HCT116 (cell line): ENCODE results near the gene PTPRA. TPM values are rescaled to one million over a fixed set of nuclear protein-coding genes. Genes with fewer than 3 reads are reported as not detected.

Source experiments
- ATAC-seq: fragments of 200-7000 bp; cut with Tn5 transposase; 2 replicates; pipeline ENCODE4 v1.9.1; 2020; ENCODE audit warnings: mild to moderate bottlenecking, moderate library complexity
- BruUV-seq: library from RNA; stranded (reverse); fragments of 400-500 nt; replicated peaks from 2 replicates; lab custom pipeline; 2021; lab: Mats Ljungman, UMichigan
- CTCF ChIA-PET: fragments of 300-600 bp; sonication (Branson Sonifier 250); formaldehyde crosslinking; loops from one replicate; lab custom pipeline; 2021; ENCODE audit warnings: antibody characterized with exemption; lab: Charles Lee
- POLR2A ChIA-PET: fragments of 300-600, 350-600 bp; sonication (Branson Sonifier 250); formaldehyde crosslinking; loops from one replicate; lab custom pipeline; 2021; ENCODE audit warnings: antibody characterized with exemption; lab: Charles Lee
- RAD21 ChIA-PET, 2 experiments: fragments of 300-600 bp; sonication (Branson Sonifier 250); formaldehyde crosslinking; loops; one replicate each; lab custom pipeline; 2023; ENCODE audit warnings: low total read pairs in 2 of 2; ENCODE audit not compliant: uncharacterized antibody in 2 of 2, unreplicated experiment in 2 of 2, low non-redundant PET in 1 of 2; lab: Charles Lee
- DNase-seq: peaks from one replicate; pipeline ENCODE4 v3.0.0-alpha.2; 2010; ENCODE audit warnings: low read depth, low spot score
- H2AFZ ChIP-seq: fragments of 200-600 bp; shearing (Covaris generic), sonication (generic); 2 replicates; pipeline ENCODE4 v1.6.1; 2017; ENCODE audit warnings: low read depth, mixed run types, mixed read lengths, antibody characterized with exemption, low read length; ENCODE audit not compliant: poor library complexity, severe bottlenecking
- H3K27ac ChIP-seq: 2 replicates; pipeline ENCODE4 v1.5.1; 2012; ENCODE audit warnings: low read depth, low read length
- H3K27me3 ChIP-seq: fragments of 200-600 bp; sonication (generic); 2 replicates; pipeline ENCODE4 v1.6.1; 2016; ENCODE audit warnings: mixed run types, low read length, mixed read lengths; ENCODE audit not compliant: insufficient read depth
- H3K36me3 ChIP-seq, 2 experiments: fragments of 200-500 bp in 1 of 2; fragments of 200-600 bp in 1 of 2; sonication (Bioruptor generic) in 1 of 2; sonication (generic) in 1 of 2; 2 replicates each; pipeline versions ENCODE4 v1.5.1 to v1.6.1; 2014 to 2016; ENCODE audit warnings: low read length in 2 of 2, inconsistent platforms in 1 of 2, mixed read lengths in 1 of 2, mixed run types in 1 of 2; ENCODE audit not compliant: insufficient read depth in 2 of 2, control insufficient read depth in 1 of 2
- H3K4me1 ChIP-seq, 2 experiments: fragments of 200-600 bp in 1 of 2; sonication (generic) in 1 of 2; 2 replicates each; pipeline versions ENCODE4 v1.5.1 to v1.6.1; 2012 to 2017; ENCODE audit warnings: low read length in 2 of 2, inconsistent platforms in 1 of 2, mild to moderate bottlenecking in 1 of 2, mixed read lengths in 1 of 2, mixed run types in 1 of 2, moderate library complexity in 1 of 2; ENCODE audit not compliant: insufficient read depth in 2 of 2, control insufficient read depth in 1 of 2
- H3K4me2 ChIP-seq: fragments of 200-600 bp; sonication (generic); 2 replicates; pipeline ENCODE4 v1.6.1; 2017; ENCODE audit warnings: mixed run types, low read length, mixed read lengths
- H3K4me3 ChIP-seq, 2 experiments: fragments of 200-600 bp in 1 of 2; sonication (generic) in 1 of 2; replicated peaks in 1 of 2; 2 replicates each; pipeline ENCODE4 v1.5.1; 2011 to 2016; ENCODE audit warnings: low read length in 2 of 2, control low read depth in 1 of 2, low read depth in 1 of 2, mild to moderate bottlenecking in 1 of 2, mixed read lengths in 1 of 2, mixed run types in 1 of 2
- H3K79me2 ChIP-seq: fragments of 200-600 bp; sonication (generic); 2 replicates; pipeline ENCODE4 v1.6.1; 2017; ENCODE audit warnings: mild to moderate bottlenecking, mixed run types, low read length, moderate library complexity, mixed read lengths; ENCODE audit not compliant: insufficient read depth
- H3K9ac ChIP-seq: fragments of 200-600 bp; sonication (generic); 2 replicates; pipeline ENCODE4 v1.6.1; 2016; ENCODE audit warnings: low read length, mixed read lengths
- H3K9me2 ChIP-seq: fragments of 200-600 bp; sonication (generic), shearing (Covaris generic); 2 replicates; pipeline ENCODE4 v1.6.1; 2017; ENCODE audit warnings: mixed run types, mild to moderate bottlenecking, moderate library complexity; ENCODE audit not compliant: insufficient read depth
- H3K9me3 ChIP-seq, 2 experiments: fragments of 200-500 bp in 1 of 2; fragments of 200-600 bp in 1 of 2; sonication (Bioruptor generic) in 1 of 2; sonication (generic) in 1 of 2; 2 replicates each; pipeline ENCODE4 v1.6.1; 2014 to 2017; ENCODE audit warnings: low read length in 2 of 2, mixed read lengths in 2 of 2, inconsistent platforms in 1 of 2, low read depth in 1 of 2, mild to moderate bottlenecking in 1 of 2, mixed run types in 1 of 2, moderate library complexity in 1 of 2; ENCODE audit not compliant: control insufficient read depth in 1 of 2, insufficient read depth in 1 of 2
- H4K20me1 ChIP-seq: fragments of 200-600 bp; sonication (generic), shearing (Covaris generic); 2 replicates; pipeline ENCODE4 v1.6.1; 2017; ENCODE audit warnings: mixed run types, mild to moderate bottlenecking, moderate library complexity; ENCODE audit not compliant: insufficient read depth
- ATF3 ChIP-seq: IDR thresholded peaks from 2 replicates; pipeline ENCODE4 v1.6.1; 2012
- CEBPB ChIP-seq: IDR thresholded peaks from 2 replicates; pipeline ENCODE4 v1.6.1; 2012; ENCODE audit warnings: low read depth
- EGR1 ChIP-seq: IDR thresholded peaks from 2 replicates; pipeline ENCODE4 v1.6.1; 2012; ENCODE audit warnings: low read depth
- JUND ChIP-seq: IDR thresholded peaks from 2 replicates; pipeline ENCODE4 v1.6.1; 2012
- MAX ChIP-seq: IDR thresholded peaks from 2 replicates; pipeline ENCODE4 v1.6.1; 2012
- RAD21 ChIP-seq: IDR thresholded peaks from 2 replicates; pipeline ENCODE4 v1.6.1; 2012; ENCODE audit warnings: low read depth, mild to moderate bottlenecking
- SRF ChIP-seq: IDR thresholded peaks from 2 replicates; pipeline ENCODE4 v1.6.1; 2012; ENCODE audit warnings: low read depth
- TCF7L2 ChIP-seq: IDR thresholded peaks from 2 replicates; pipeline ENCODE4 v1.7.0; 2011; ENCODE audit warnings: borderline replicate concordance, inconsistent platforms; ENCODE audit not compliant: insufficient read depth, insufficient read length; ENCODE audit errors: extremely low read depth
- ZBTB33 ChIP-seq: IDR thresholded peaks from 2 replicates; pipeline ENCODE4 v1.6.1; 2011; ENCODE audit warnings: mild to moderate bottlenecking, low read length, moderate library complexity; ENCODE audit not compliant: insufficient replicate concordance; ENCODE audit errors: extremely low read depth
- ZFX ChIP-seq: fragments of 450-650 bp; IDR thresholded peaks from 2 replicates; pipeline ENCODE4 v1.6.1; 2017
- intact Hi-C: fragments of 100-400 bp; cut with micrococcal nuclease; formaldehyde crosslinking; loops from 2 replicates; pipeline ENCODE4 v1.10.0; 2022
- total RNA-seq: library from RNA; stranded (reverse); gene quantifications from one replicate; pipeline ENCODE4 v1.2.1, GENCODE V29; 2021; ENCODE audit not compliant: unreplicated experiment

The PTPRA gene
- total RNA-seq, 1 experiment from 2014 or later: 44.6 TPM

GRCh38 chr20:2867081-2867864, 6.0 kb upstream of the PTPRA start:
- no peak overlapping the region for H3K27ac ChIP-seq
- H3K36me3 ChIP-seq: peaks cover 0 to 2% of the 10 kb centered on the region in 2 experiments; a peak in 1 of 4 replicates
- H3K4me1 ChIP-seq: peaks cover 12 to 31% of the 10 kb centered on the region in 2 experiments
- H3K4me2 ChIP-seq: no peak overlapping the region
- ChIA-PET RAD21 (no interaction called here), POLR2A (no interaction called here), CTCF (no interaction called here)
- H3K9me3 ChIP-seq: no peaks in the 10 kb centered on the region
- intact Hi-C loops: no loop called here
- no peaks in the 10 kb centered on the region for H4K20me1 ChIP-seq
- DNase-seq (no peak), ATAC-seq (no peak)
- H2AFZ ChIP-seq: no peak overlapping the region
- BruUV-seq: no TSS peak
- H3K27me3 ChIP-seq: no peaks in the 10 kb centered on the region
- H3K9ac ChIP-seq: no peak overlapping the region
- no peak overlapping the region for H3K4me3 ChIP-seq
- no peaks in the 10 kb centered on the region for H3K9me2 ChIP-seq
- H3K79me2 ChIP-seq: no peaks in the 10 kb centered on the region
- TF ChIP-seq EGR1 (no peak), ZFX (no peak), CEBPB (no peak), ZBTB33 (no peak), SRF (no peak), MAX (no peak), TCF7L2 (no peak), ATF3 (no peak), JUND (no peak), RAD21 (no peak)
